ENCODE measurements around the gene GNGT2.

DNA sequence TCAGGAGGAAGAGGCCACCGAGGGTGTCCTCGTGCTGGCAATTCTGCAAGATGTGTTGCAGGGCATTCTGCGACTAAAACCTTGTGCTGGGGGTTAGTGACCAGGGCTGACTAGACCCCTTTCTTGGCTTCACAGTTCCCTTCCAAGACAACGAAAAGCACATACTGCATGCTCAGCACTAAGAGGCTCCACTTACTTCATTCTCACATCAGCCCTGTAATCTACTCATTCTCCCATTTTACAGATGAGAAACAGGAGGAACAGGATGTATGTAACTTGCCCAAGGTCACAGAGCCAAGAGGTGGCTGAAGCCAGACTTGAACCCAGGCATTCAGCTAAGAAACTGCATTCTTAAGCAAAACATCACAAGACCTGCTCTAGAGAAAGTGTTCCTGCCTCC, 25.5 kb upstream of the GNGT2 start:
- TF ChIP-seq, protein P1, sequence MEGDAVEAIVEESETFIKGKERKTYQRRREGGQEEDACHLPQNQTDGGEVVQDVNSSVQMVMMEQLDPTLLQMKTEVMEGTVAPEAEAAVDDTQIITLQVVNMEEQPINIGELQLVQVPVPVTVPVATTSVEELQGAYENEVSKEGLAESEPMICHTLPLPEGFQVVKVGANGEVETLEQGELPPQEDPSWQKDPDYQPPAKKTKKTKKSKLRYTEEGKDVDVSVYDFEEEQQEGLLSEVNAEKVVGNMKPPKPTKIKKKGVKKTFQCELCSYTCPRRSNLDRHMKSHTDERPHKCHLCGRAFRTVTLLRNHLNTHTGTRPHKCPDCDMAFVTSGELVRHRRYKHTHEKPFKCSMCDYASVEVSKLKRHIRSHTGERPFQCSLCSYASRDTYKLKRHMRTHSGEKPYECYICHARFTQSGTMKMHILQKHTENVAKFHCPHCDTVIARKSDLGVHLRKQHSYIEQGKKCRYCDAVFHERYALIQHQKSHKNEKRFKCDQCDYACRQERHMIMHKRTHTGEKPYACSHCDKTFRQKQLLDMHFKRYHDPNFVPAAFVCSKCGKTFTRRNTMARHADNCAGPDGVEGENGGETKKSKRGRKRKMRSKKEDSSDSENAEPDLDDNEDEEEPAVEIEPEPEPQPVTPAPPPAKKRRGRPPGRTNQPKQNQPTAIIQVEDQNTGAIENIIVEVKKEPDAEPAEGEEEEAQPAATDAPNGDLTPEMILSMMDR (conservative IDR thresholded peaks at IDR 0.05) = no peak
- no peak for TF ChIP-seq EZH2 (IDR thresholded peaks at IDR 0.05; ENCODE audit: low read depth)

All from PC-9 (cell line).